GM19463 (cell line): ENCODE data around the gene MAP1B.
A peak's percentile ranks its signal among the peaks of the same experiment; 100 is the strongest.

Source experiments
- ATAC-seq: cut with Tn5 transposase; IDR thresholded peaks from one replicate; pipeline ENCODE4 v1.9.1; 2021; ENCODE audit warnings: mild to moderate bottlenecking, moderate library complexity; ENCODE audit not compliant: unreplicated experiment

MAP1B gene

GRCh38 chr5:72129725-72130124 is 22.4 kb downstream of the MAP1B start:
- ATAC-seq: no peak

GRCh38 chr5:72130351-72130761 is 23.1 kb downstream of the MAP1B start:
- no peak for ATAC-seq

GRCh38 chr5:72133212-72133990 is 26.1 kb downstream of the MAP1B start:
- no peak for ATAC-seq

- ATAC-seq: no peak
Measured at GRCh38 chr5:72134226-72134899, 27.1 kb downstream of the MAP1B start.

- ATAC-seq: no peak
Measured at GRCh38 chr5:72137826-72138409, 30.6 kb downstream of the MAP1B start.

GRCh38 chr5:72138943-72139521 is 31.8 kb downstream of the MAP1B start:
- peak; percentile 85 for ATAC-seq

GRCh38 chr5:72140711-72141110 is 33.4 kb downstream of the MAP1B start:
- no peak for ATAC-seq

- ATAC-seq: no peak
Measured at GRCh38 chr5:72141440-72142355, 34.4 kb downstream of the MAP1B start.

GRCh38 chr5:72144762-72145161 is 37.5 kb downstream of the MAP1B start:
- ATAC-seq: no peak

- no peak for ATAC-seq
Measured at GRCh38 chr5:72145348-72145747, 38.1 kb downstream of the MAP1B start.

GRCh38 chr5:72146056-72146455 is 38.8 kb downstream of the MAP1B start:
- ATAC-seq: no peak

- ATAC-seq: no peak
Measured at GRCh38 chr5:72147569-72147968, 40.3 kb downstream of the MAP1B start.

- no peak for ATAC-seq
Measured at GRCh38 chr5:72149742-72150141, 42.5 kb downstream of the MAP1B start.

GRCh38 chr5:72151169-72151568 is 43.9 kb downstream of the MAP1B start:
- no peak for ATAC-seq

- no peak for ATAC-seq
Measured at GRCh38 chr5:72151646-72152045, 44.4 kb downstream of the MAP1B start.

- ATAC-seq: no peak
Measured at GRCh38 chr5:72152545-72152944, 45.3 kb downstream of the MAP1B start.

GRCh38 chr5:72153551-72153950 is 46.3 kb downstream of the MAP1B start:
- ATAC-seq: no peak

- ATAC-seq: no peak
Measured at GRCh38 chr5:72154076-72154756, 46.9 kb downstream of the MAP1B start.

GRCh38 chr5:72156946-72157624 is 49.8 kb downstream of the MAP1B start:
- ATAC-seq: no peak

- ATAC-seq: no peak
Measured at GRCh38 chr5:72157625-72157962, 50.3 kb downstream of the MAP1B start.
